ENCODE measurements around the gene STX17. TPM values are rescaled to one million over a fixed set of nuclear protein-coding genes. Genes with fewer than 3 reads are reported as not detected.

Gene STX17
- total and polyA plus RNA-seq, 2 of the 13 experiments (the other 11 are each of a cell fraction or from before 2014, with no cell fraction given) = 8.3 to 25.7 TPM

- TF ChIP-seq, protein P1, sequence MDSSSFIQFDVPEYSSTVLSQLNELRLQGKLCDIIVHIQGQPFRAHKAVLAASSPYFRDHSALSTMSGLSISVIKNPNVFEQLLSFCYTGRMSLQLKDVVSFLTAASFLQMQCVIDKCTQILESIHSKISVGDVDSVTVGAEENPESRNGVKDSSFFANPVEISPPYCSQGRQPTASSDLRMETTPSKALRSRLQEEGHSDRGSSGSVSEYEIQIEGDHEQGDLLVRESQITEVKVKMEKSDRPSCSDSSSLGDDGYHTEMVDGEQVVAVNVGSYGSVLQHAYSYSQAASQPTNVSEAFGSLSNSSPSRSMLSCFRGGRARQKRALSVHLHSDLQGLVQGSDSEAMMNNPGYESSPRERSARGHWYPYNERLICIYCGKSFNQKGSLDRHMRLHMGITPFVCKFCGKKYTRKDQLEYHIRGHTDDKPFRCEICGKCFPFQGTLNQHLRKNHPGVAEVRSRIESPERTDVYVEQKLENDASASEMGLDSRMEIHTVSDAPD (CRISPR knock-in tag; IDR thresholded peaks at IDR 0.05) = no peak
- no peak for TF ChIP-seq CBX2 (IDR thresholded peaks at IDR 0.05; ENCODE audit: low read depth, low read length)
- no peak for TF ChIP-seq CBX2 (CRISPR knock-in tag; IDR thresholded peaks at IDR 0.05; ENCODE audit: low read depth)
- TF ChIP-seq SP2 (CRISPR knock-in tag; IDR thresholded peaks at IDR 0.05) = no peak
These were observed 42.4 kb downstream of the STX17 start (continued) for GRCh38 chr9:99948896-99949295.

DNA sequence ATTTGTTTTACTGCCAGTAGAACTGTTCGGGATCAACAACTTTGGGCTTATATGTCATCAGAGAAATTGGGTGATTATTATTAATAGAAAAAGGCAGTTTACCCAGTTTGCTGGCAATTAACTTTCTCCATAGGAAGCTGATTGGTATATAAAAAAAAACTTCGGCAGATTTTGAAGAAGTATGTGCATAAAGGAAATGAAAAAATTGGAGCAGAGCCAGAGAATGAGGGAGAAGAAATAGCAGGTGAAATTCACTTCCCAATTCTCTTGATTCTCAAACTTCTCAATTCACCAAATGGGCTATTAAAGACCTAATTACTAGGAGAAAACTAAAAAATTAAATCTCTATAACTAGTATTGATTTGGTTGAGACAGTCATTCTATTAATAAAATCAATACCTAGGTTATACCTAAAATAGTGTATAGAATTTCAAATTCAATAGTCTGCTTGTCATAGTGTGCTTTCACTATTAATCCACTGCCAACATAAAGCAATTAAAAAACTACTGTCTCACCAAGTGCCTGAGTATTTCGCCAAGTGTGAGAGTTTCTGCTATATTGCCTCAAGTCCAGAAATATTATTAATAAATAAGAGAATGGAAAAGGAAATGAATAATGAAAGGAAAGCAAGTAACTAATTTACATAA, 47.5 kb downstream of the STX17 start:
- Histone ChIP-seq H3K4me1 (ENCODE audit: insufficient read depth, low read length) (no peaks in the 10 kb centered on the region), H4K20me1 (ENCODE audit: insufficient read depth, low read length) (no peaks in the 10 kb centered on the region), H3K36me3 (replicated peaks in 1 of 2; ENCODE audit: control insufficient read depth in 1 of 2, insufficient read depth in 2 of 2, low read length in 2 of 2) (peaks cover 0 to 16% of the 10 kb centered on the region in 2 experiments; a peak in 2 of 5 replicates), H3K27me3 (ENCODE audit: control insufficient read depth in 1 of 2, insufficient read depth in 2 of 2, low read length in 2 of 2) (no peaks in the 10 kb centered on the region), H3K4me2 (ENCODE audit: low read depth, low read length) (no peak overlapping the region), H3K79me2 (ENCODE audit: insufficient read depth, low read length) (no peaks in the 10 kb centered on the region), H3K9me3 (ENCODE audit: low read length) (no peaks in the 10 kb centered on the region), H3K4me3 (replicated peaks in 1 of 3; ENCODE audit: insufficient read depth in 1 of 3, low read depth in 2 of 3, low read length in 3 of 3) (no peak overlapping the region), H3K9ac (ENCODE audit: insufficient read depth, low read depth, low read length) (no peak overlapping the region), H2AFZ (ENCODE audit: low read length) (no peak overlapping the region), H3K27ac (ENCODE audit: extremely low read length, insufficient read depth, low read length) (no peak overlapping the region)
- no TSS peak for BruUV-seq (replicated peaks)
- in situ Hi-C loops (cut with HindIII; ENCODE audit: extremely low pct_ligation_motif_present, low pct_unique_long_range_greater_than_20kb) = no loop called here
- ChIA-PET POLR2A (no interaction called here), CTCF (ENCODE audit: low intra/inter-chr PET ratio, low total read pairs) (no interaction called here)
- FAIRE-seq = no peak
- DNase-seq (ENCODE audit: low spot score) = no peak
- ATAC-seq = no peak
- TF ChIP-seq SOX13 (IDR thresholded peaks at IDR 0.05) (no peak), SOX13 (CRISPR knock-in tag; conservative IDR thresholded peaks at IDR 0.05 in 1 of 2, IDR thresholded peaks at IDR 0.05 in 1 of 2) (no peak), PHF21A (CRISPR knock-in tag; IDR thresholded peaks at IDR 0.05) (no peak), SPEN (CRISPR knock-in tag; IDR thresholded peaks at IDR 0.05; ENCODE audit: low read depth) (no peak), MTA3 (CRISPR knock-in tag; IDR thresholded peaks at IDR 0.05) (no peak)
- TF ChIP-seq, protein P2, sequence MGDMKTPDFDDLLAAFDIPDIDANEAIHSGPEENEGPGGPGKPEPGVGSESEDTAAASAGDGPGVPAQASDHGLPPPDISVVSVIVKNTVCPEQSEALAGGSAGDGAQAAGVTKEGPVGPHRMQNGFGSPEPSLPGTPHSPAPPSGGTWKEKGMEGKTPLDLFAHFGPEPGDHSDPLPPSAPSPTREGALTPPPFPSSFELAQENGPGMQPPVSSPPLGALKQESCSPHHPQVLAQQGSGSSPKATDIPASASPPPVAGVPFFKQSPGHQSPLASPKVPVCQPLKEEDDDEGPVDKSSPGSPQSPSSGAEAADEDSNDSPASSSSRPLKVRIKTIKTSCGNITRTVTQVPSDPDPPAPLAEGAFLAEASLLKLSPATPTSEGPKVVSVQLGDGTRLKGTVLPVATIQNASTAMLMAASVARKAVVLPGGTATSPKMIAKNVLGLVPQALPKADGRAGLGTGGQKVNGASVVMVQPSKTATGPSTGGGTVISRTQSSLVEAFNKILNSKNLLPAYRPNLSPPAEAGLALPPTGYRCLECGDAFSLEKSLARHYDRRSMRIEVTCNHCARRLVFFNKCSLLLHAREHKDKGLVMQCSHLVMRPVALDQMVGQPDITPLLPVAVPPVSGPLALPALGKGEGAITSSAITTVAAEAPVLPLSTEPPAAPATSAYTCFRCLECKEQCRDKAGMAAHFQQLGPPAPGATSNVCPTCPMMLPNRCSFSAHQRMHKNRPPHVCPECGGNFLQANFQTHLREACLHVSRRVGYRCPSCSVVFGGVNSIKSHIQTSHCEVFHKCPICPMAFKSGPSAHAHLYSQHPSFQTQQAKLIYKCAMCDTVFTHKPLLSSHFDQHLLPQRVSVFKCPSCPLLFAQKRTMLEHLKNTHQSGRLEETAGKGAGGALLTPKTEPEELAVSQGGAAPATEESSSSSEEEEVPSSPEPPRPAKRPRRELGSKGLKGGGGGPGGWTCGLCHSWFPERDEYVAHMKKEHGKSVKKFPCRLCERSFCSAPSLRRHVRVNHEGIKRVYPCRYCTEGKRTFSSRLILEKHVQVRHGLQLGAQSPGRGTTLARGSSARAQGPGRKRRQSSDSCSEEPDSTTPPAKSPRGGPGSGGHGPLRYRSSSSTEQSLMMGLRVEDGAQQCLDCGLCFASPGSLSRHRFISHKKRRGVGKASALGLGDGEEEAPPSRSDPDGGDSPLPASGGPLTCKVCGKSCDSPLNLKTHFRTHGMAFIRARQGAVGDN (CRISPR knock-in tag; IDR thresholded peaks at IDR 0.05) = no peak
- TF ChIP-seq, protein P3, sequence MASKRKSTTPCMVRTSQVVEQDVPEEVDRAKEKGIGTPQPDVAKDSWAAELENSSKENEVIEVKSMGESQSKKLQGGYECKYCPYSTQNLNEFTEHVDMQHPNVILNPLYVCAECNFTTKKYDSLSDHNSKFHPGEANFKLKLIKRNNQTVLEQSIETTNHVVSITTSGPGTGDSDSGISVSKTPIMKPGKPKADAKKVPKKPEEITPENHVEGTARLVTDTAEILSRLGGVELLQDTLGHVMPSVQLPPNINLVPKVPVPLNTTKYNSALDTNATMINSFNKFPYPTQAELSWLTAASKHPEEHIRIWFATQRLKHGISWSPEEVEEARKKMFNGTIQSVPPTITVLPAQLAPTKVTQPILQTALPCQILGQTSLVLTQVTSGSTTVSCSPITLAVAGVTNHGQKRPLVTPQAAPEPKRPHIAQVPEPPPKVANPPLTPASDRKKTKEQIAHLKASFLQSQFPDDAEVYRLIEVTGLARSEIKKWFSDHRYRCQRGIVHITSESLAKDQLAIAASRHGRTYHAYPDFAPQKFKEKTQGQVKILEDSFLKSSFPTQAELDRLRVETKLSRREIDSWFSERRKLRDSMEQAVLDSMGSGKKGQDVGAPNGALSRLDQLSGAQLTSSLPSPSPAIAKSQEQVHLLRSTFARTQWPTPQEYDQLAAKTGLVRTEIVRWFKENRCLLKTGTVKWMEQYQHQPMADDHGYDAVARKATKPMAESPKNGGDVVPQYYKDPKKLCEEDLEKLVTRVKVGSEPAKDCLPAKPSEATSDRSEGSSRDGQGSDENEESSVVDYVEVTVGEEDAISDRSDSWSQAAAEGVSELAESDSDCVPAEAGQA (IDR thresholded peaks at IDR 0.05; ENCODE audit: low read depth) = no peak
- TF ChIP-seq, protein P3 (CRISPR knock-in tag; IDR thresholded peaks at IDR 0.05; ENCODE audit: borderline replicate concordance) = no peak
- WGBS (ENCODE audit: low lambda C conversion rate) = 96% methylated on average over 3 of the region's 3 CpGs
- intact Hi-C loops (cut with micrococcal nuclease; ENCODE audit: unreplicated experiment) = no loop called here

Data from HepG2 (cell line).